Measurements from ENCODE around the gene LCN12. TPM values are rescaled to one million over a fixed set of nuclear protein-coding genes. Genes with fewer than 3 reads are reported as not detected.

Gene LCN12
- total RNA-seq, 6 experiments from 2014 or later, result 0.14 to 0.31 TPM; not detected in 4

DNA sequence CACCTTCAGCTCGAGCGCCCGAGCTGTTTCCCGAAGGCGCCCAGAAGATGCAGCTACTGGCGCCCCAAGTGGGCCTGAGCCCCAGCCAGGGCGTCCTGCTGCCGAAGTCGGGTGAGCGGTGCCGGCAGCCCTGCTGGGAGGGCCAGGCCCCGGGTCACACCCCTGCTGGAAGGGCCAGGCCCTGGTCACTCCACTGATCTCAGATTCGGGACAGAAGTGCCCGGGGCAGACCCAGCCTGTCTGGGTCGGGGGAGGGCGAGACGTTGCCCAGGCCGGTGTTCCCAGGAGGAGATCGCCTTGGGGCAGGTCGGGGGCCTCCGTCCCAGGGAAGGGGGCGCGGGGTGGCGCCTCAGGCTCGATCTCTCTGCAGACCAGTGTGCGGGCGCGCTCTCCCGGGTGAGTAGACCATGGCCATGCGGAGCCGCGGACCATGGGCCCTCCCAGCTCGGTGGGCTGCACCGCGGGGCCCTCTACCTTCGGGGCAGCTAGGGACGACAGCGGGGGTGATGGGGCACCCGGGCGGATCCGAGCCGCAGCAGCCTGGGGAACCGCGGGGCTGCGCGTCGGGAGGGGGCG is 33.0 kb downstream of the LCN12 start:
- Mint-ChIP-seq H3K27ac (no peak overlapping the region), H3K4me1 (ENCODE audit: low read depth) (peaks cover 5% of the 10 kb centered on the region; the same call in 1 of the 2 replicates), H3K9me3 (no peaks in the 10 kb centered on the region), H3K36me3 (ENCODE audit: low read depth) (no peaks in the 10 kb centered on the region), H3K27me3 (ENCODE audit: insufficient read depth) (peaks cover 19% of the 10 kb centered on the region), H3K4me3 (no peak overlapping the region)
- no peak for TF ChIP-seq CTCF (IDR thresholded peaks at IDR 0.05)
- DNase-seq, result no peak

DNA sequence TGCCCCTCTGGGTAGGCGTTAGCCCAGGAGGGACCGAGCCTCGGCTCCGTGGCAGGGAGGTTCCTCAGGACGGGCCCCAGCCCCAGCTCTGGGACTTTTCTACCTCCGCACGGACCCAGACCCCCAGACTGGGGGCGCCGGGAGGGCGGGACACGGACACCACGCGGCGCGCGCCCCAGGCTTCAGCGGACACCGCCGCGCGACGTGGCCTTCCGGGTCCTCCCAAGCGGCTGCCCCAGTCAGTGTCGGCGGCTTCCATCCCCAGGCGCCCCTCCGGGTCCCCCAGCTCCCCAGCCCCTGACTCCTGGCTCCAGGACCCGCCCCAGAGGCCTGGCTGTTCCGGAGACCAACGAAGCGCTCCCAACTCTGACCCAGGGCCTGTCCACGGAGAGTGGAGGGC is 33.8 kb downstream of the LCN12 start:
- H3K27me3 Mint-ChIP-seq (ENCODE audit: insufficient read depth), result peaks cover 23% of the 10 kb centered on the region

GRCh38 chr9:136988872-136989271 is 36.8 kb downstream of the LCN12 start:
- H3K36me3 Mint-ChIP-seq (ENCODE audit: low read depth), result peaks cover 5% of the 10 kb centered on the region; the same call in 1 of the 2 replicates

More for the DNA sequence above, 33.8 kb downstream of the LCN12 start:
- Mint-ChIP-seq H3K36me3 (ENCODE audit: low read depth) (peaks cover 4% of the 10 kb centered on the region; the same call in 1 of the 2 replicates), H3K4me3 (no peak overlapping the region), H3K9me3 (peaks cover 4% of the 10 kb centered on the region; the same call in 1 of the 2 replicates), H3K4me1 (ENCODE audit: low read depth) (peaks cover 5% of the 10 kb centered on the region; the same call in 1 of the 2 replicates), H3K27ac (no peak overlapping the region)
- TF ChIP-seq CTCF (IDR thresholded peaks at IDR 0.05), result no peak
- DNase-seq, result no peak

DNA sequence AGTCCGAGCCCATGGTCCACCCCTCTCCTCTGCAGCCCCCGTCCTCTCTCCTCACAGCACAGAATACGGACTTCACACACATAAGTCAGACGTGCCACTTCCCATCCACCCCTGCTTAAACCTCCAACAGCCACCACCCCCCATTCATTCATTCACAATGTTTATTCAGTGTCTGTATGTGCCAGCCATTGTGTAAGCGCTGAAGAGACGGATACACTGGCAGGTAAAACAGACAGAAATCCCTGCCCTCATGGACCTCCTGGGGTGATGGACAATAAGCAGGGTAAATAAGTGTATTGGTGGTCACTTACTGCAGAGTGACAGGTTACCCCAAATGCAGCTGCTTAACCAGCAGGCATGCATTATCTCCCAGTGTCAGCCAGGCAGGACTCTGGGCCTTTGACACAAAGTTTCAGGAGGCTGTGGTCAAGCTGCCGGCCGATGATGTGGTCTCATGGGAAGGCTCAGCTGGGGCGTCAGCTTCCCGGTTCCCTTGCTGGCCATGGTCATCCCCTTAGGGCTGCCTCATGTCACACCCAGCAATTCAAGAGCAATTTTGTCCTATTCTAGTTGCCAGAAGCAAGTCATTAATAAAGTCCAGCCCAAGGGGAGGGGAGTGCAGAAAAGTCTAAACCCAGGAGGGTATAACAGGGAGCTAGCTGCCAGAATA is 38.3 kb downstream of the LCN12 start:
- TF ChIP-seq CTCF (IDR thresholded peaks at IDR 0.05), result no peak
- DNase-seq, result no peak
- Mint-ChIP-seq H3K27me3 (ENCODE audit: insufficient read depth) (peaks cover 21% of the 10 kb centered on the region), H3K36me3 (ENCODE audit: low read depth) (peaks cover 5% of the 10 kb centered on the region; the same call in 1 of the 2 replicates), H3K9me3 (peaks cover 4% of the 10 kb centered on the region; the same call in 1 of the 2 replicates), H3K4me1 (ENCODE audit: low read depth) (no peaks in the 10 kb centered on the region; the same call in 1 of the 2 replicates), H3K27ac (no peak overlapping the region), H3K4me3 (no peak overlapping the region)

More at GRCh38 chr9:136988872-136989271, 36.8 kb downstream of the LCN12 start:
- Mint-ChIP-seq H3K4me3 (no peak overlapping the region), H3K4me1 (ENCODE audit: low read depth) (no peaks in the 10 kb centered on the region; the same call in 1 of the 2 replicates), H3K27ac (no peak overlapping the region), H3K27me3 (ENCODE audit: insufficient read depth) (peaks cover 22% of the 10 kb centered on the region), H3K9me3 (peaks cover 4% of the 10 kb centered on the region; the same call in 1 of the 2 replicates)
- no peak for DNase-seq
- no peak for TF ChIP-seq CTCF (IDR thresholded peaks at IDR 0.05)

- Mint-ChIP-seq H3K27me3 (ENCODE audit: insufficient read depth) (peaks cover 21% of the 10 kb centered on the region), H3K27ac (peak within 1 kb of the TSS; percentile 57), H3K36me3 (ENCODE audit: low read depth) (peaks cover 5% of the 10 kb centered on the region; the same call in 1 of the 2 replicates), H3K4me3 (peak within 1 kb of the TSS; percentile 85), H3K4me1 (ENCODE audit: low read depth) (peaks cover 9% of the 10 kb centered on the region), H3K9me3 (peaks cover 4% of the 10 kb centered on the region; the same call in 1 of the 2 replicates)
- peak; percentile 79 for DNase-seq
- TF ChIP-seq CTCF (IDR thresholded peaks at IDR 0.05), result no peak
Observed at GRCh38 chr9:136991993-136992818, 40.1 kb downstream of the LCN12 start, which contains the start of gene PAXX. Gene PAXX, plus strand, starts transcription at chr9:136992422. Its CDS starts 22 bp downstream, at chr9:136992444.
